GM21528 (cell line): ENCODE measurements around the gene TRDMT1.

Experiments
- ATAC-seq: cut with Tn5 transposase; IDR thresholded peaks from one replicate; pipeline ENCODE4 v1.9.1; 2021; ENCODE audit warnings: mild to moderate bottlenecking, moderate library complexity; ENCODE audit not compliant: unreplicated experiment, low FRiP score

TRDMT1 gene

DNA sequence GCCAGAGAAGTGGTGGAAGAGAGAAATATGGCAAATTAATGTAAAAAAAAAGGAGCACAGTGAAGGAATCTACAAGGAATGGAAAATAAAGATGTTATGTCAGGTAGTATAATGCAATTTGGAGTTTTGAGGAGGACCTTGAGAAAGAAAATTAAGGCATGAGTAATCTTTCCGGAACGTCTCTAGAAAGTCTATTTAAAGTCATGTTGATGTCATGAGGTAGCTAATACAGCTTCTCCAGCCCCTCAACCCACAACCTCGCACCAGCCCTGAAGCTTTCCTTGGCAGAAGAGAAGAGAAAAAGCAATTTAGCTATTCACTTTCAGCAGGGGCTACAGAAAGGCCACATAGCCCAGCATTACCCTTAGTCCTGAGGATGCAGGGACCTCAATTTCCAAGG, 22.5 kb downstream of the TRDMT1 start:
- ATAC-seq: no peak

DNA sequence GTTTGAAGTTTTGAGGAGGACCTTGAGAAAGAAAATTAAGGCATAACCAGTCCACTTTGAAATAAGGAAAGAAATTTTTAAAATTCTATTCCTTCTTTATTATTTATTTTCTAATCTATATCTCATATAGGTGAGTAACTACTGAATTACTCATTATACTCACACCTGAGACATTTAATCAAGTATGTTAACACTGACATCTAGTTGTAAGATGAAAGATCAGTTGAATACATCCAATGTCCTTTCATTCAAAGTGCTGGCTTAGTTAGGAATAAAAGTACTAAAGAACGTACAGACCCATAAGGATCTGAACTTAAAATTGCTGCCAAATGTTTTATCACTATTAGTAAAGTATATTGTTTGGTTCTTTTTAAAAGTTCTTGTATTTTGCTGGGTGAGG, 23.5 kb downstream of the TRDMT1 start:
- no peak for ATAC-seq

DNA sequence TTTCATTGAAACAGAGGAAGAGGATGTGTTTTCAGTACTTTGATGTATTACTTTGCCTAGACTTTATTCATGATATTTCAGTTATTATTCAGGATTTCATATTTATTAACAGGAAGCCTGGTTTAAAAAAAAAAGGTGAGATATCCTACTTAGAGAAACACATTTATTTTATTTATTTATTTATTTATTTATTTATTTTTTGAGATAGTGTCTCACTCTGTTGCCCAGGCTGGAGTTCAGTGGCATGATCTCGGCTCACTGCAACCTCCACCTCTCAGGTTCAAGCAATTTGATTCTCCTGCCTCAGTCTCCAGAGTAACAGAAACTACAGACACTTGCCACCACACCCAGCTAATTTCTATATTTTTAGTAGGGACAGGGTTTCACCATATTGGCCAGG, 24.5 kb downstream of the TRDMT1 start:
- ATAC-seq: no peak

DNA sequence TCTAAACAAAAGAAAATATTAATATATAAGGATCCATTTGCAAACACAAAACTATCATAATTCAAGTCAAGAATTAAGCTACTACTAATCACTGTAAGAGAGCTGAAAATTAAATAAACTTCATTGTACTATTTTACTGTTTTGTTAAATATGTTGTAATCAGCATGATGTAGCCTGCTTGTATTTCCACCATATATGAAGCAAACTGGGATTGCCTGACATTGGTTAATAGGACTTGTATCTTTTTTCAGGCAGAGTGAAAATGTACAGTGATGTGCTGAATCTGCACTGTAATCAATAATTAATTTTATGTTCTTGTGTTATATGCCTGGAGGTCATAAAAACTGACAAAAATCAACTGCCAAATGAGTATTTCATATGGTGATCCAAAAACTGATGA, 25.4 kb downstream of the TRDMT1 start:
- ATAC-seq: no peak

DNA sequence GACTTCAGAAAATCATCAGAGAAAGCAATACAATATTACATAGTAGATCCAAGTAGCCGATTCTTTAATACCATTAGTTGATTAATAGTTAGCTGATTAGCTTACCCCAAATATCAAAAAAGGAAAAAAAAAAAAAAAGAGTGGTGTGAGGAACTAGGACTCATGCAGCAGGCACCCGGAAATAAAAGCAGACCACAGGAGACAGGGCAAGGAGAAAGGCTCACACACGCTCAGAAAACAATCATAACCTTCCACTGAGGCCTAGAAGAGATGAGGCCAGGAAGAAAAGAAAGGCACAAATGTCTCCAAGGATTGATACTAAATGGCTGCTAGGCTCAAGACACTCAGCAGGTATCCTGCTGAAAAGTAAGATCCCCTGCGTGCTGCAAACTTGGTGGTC, 25.9 kb downstream of the TRDMT1 start:
- no peak for ATAC-seq

DNA sequence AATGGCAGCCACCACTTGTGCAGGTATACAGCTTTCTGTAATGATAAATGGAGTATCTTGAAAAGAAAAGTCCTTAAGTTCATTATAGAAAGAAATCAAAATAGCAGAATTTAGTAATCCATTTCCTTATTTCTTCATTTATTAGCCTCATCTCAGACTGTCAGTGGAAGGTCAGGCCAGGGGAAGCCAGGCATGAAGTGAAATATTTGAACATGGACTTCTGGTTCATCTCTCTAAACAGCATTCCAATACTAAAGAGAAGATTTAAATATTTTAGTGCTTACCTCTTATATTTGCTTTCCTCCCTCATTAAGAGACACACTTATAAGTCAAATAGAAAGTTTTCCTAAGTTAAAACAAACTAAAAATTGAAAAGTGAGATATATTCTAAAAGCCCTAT, 26.8 kb downstream of the TRDMT1 start:
- ATAC-seq: no peak

DNA sequence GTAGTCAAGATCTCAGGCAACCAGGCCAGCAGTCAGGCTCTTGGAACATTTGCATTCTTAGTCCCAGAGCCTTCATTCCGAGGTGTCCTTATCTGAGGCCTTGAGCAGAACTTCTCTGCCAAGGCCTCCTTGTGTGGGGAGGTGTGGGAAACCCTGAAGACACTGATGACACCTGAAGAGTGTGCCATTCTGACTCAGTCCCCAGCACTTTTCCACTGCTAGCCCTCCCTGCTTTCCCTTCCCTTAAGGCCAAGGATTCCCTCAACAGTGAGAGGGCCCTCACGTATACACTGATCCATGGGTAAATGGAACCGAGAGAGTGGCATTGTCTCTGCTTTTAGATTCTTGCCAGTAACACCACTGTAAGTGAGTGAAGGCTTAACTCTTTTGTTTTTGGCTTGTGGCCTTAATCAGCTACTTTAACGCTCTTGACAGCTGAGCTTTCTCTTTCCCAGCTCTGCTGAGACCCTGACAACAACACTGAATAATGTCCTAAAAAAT, 30.3 kb downstream of the TRDMT1 start:
- ATAC-seq: no peak

DNA sequence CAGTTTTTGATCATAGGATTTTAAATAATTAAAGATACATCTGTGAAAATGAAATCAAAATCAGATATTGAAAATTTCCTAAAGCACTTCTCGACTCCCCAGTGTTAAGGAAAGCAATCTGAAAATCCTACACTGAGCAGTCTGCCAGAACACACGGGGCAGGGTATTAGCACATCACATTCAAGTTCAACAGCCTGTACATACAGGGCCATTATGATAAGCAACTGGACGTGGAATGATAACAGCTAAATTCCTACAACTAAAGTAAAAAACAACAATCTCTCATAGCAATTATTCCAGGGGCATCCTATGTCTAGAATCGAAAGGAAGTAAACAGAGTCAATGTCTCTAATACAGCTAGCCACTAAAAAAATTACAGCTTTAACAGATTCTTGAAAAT, 31.7 kb downstream of the TRDMT1 start:
- no peak for ATAC-seq

DNA sequence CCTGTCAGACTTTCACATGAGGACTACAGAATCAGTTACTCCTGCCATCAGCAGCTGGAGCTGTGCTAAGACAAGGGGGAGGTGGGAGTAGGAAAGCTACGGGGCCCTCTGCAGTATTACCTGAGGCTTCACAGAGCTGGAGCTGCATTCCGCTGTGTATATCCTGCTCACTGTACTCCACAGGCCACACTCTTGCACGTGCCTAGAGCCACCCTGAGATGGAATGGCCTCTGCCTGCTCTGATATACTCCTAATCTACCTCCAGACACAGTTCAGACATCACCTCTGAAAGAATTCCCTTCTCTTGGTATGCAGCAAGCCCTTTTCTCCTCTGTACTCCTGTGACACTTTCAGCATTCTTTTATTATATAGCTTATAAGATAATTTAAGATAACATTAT, 34.8 kb downstream of the TRDMT1 start:
- ATAC-seq: no peak

DNA sequence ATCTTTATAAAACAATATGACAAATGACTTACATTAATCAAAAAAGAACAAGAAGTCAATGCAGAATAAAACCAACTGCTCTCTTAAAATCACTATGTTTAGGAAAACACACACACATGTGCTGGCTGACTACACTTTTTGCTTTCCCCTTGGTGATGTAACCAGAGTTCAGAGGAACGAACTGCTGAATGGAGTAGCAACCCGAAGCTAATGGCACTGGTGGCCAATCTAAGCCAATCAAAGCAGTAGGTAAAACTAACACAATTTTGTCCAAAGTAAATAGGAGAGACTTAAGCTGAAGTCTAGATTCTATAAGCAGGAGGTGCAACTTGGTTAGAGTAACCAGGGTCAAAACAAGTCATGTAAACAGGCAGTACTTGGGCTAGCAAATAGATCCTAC, 38.6 kb downstream of the TRDMT1 start:
- ATAC-seq: no peak

DNA sequence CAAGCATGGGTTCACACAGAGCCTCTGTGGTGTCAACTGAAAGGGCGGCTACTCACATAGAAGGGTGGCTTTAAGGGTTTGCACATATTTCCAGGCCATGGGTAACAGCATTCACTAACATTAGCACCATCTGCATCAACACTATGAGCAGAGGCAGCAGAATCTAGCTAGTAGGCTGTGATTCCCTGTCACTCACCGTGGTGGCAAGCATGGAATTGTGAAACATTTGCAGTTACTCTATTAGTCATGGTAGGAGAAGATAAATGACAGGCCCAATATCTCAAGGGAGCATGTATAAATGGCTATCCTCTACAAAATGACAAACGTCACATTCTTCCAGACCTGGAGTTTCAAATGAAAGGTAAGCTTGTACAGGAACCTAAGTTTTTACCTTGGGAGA, 39.7 kb downstream of the TRDMT1 start:
- ATAC-seq: no peak

DNA sequence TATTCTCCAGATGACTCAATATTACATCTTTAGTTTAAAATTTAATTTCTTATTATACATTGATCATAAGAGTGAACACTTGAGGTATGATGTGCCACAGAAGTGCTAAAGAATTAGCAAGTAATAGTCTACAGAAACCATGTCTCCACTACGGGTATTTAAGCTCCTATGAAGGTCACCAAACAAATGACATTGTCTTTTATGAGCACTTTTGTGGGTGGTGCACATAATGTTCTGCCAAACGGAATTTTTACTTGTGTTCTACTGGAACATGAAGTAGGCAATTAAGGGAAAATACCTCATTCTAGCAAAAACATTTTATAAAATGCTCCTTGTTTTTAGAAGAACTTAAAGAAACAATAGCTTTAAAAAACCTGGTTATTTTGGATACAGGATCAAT, 44.4 kb downstream of the TRDMT1 start:
- no peak for ATAC-seq

DNA sequence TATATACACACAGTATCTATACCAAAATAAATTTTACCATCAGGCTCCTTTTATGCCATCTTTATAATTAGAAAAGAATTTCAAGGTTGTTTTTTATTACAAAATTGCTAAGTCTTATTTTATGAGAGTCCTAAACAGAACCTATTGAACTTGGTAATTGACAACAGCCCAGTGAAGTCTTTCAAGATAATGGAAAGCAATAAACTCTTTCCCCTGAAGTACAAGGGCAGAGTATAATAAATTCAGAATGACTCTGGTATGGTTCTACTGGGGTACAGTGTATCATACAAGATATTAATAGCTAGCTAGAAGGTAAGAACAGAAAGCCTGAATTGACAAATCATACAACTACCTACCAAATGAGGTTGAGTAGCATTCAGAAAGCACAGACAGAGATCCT, 45.6 kb downstream of the TRDMT1 start:
- ATAC-seq: no peak

DNA sequence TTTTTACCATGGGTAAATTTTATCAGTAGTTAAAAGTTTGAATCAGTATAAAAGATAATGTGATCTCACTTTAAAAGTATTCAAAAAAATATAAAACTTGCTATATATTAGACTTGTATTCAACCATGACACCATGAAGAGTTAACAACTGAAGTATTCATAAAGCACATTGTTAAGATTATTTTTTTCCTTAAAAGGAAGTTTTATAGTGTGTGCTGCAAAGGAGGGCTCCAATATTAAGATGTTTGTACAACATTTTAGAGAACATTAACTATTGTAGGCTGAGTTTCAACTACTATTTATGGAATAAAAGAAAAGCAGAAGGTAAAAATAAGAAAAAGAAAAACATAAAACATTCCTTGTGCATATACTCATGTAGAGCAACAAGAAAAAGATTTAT, 47.4 kb downstream of the TRDMT1 start:
- ATAC-seq: no peak

DNA sequence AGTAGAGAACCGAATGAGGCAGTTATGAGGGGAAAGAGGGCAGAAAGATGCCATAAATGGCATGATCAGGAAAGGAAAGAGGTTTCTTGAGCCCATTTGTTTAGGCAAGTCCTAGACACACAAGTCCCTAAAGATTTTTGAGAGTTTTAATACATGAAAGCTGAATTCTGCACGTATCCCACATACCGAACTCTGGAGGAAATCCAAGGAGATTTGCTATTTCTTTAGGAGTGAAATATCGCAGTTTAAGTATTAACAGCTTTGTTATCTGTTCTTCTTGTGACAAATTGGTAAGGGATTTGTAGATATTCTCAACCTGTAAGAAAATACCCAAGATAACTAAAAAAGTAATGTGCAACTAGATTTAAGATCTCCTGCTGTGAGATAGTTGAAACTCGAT, 48.2 kb downstream of the TRDMT1 start:
- no peak for ATAC-seq

DNA sequence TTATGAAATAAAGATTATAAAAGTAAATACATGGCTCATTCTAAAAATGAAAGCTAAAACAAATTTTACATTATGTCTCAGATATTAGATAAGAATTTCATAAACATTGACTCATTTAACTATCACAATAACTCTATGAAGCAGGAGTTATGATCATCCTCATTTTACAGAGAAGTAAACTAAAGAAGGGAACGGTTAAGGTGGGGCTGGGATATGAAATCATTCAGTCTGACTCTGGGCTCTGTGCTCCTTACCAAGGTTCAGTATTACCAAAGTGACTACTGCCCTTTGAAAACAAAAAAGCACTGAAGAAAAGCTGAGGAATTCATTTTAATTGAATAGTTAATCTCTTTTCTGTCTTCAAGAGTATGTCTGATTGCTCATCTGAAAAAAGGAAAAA, 49.8 kb downstream of the TRDMT1 start:
- ATAC-seq: no peak

DNA sequence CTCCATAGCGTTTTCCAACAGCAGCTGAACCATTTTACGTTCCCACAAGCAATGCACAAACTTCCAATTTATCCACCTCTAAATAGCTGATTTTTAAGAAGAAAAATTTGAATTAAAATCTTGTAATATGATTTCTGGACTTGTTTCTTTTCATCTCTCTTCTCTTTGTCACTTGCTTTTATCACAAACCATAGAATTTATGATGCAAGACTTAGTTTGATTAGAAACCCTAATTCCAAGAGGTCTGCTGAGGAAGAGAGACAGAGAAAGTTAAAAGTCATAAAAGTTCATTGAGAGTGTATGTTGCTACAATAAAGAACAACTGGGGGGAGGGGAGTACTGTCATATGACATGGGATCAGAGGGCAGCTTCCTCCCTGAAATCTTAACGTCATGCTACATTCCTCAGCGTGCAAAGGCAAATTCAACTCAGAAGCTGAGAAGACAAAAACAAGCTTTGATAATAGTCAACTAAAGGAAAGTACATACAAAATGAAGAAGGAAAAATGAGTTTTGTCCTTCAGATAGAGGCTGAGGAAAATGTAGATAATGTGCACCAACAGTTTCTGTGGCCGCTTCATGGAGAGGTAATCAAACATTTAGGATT, 53.5 kb downstream of the TRDMT1 start:
- ATAC-seq: no peak

DNA sequence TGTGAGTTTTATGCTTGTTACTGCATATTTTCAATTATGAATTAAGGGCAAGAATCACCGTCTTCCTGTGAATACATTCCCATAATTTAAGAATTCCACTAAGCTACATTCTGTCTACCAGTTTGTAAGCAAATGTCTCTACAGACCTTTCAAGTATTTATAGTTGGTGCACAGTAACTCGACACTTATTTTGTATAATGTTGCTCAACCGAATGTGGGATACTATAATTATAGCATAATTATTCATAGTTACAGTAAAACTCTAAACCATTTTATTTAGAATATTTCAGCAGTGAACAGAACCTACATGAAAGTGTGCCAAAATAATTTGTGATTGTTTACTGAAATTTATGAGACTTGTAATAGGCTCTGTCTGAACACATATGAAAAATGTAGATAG, 54.6 kb downstream of the TRDMT1 start:
- ATAC-seq: no peak

DNA sequence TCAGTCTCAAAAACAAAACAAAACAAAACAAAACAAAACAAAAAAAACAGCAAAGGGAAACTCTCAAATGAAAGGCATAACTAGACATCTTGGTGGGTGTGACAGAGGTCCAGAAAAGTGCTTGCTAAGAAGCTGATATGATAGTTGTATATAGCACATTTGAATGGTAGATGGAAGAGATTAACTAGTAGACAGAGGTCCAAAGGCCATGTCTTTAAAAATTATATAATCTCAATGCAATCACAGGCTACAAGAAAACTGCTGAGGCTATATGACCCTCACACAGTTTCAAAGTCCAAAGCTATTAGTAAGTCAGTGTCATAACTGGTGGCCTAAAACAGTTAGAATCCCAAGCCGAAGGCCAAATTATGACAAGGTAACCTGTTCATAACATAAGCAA, 56.2 kb downstream of the TRDMT1 start:
- no peak for ATAC-seq

DNA sequence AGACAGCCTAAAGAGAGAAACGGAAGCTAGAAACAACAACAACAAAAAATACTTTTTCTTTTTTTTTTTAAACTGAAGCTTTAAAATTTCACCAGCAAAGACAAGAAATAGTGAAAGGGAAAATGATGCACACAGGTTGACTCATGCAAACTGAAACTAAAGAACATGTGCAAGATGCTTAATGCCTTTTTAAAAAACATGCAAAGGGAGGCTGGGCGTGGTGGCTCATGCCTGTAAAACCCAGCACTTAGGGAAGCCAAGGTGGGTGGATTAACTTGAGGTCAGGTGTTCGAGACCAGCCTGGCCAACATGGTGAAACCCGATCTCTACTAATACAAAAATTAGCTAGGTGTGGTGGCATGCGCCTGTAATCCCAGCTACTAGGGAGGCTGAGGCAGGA, 56.7 kb downstream of the TRDMT1 start:
- no peak for ATAC-seq

DNA sequence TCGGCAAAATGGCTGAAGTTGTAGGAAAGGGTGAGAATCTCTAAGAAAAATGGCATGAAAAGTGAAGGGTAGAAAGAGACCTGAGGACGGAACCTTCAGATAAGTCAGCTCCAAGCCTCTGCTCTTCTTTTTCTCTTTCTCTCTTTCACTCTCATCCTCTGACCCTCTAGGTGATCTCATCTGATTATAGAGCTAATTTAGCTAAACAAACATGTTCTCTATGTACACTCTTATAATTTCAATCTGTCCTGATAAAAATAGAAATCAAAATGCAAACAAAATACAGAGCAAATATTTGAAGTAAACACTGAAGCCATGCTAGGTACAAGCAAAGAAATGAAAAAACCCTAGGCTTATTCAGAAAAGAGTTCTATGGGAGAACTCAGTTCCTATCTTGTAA, 57.4 kb downstream of the TRDMT1 start:
- no peak for ATAC-seq

DNA sequence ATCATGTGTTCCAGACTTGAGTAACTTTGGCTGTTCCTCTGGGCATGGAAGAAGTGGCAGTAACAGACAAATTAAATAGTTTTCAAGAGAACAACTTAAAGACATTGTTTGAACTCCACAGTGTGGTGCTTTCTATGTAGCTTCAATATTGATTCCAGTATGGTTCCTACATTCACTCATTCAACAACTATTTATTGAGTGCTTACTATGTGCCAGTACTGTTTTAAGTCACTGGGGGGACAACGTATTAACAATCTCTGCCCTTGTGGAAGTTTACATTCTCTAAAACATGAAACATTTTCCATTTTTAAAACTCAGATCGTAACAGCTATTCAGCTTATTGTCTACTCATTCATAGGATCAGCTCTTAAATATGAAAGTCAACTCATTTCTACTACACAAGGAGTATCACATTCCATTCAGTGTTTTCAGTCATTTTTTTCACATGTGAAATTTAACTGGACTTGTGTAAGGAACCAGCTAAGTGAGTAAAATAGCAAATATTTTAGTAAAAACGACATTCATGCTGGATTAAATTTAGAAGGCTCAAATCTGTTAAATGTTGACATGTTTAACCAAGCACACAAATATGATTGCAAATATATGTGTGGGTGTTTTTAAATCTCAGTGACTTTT, 58.3 kb downstream of the TRDMT1 start:
- ATAC-seq: no peak
